SK-N-MC (cell line): Measurements from ENCODE around the gene ITPKB.

Experiments used
- EZH2 ChIP-seq: fragments of 200-600 bp; sonication (generic); IDR thresholded peaks from one replicate; pipeline ENCODE4 v1.6.1; 2017; ENCODE audit warnings: antibody characterized with exemption
- POLR2AphosphoS5 ChIP-seq: IDR thresholded peaks from 2 replicates; pipeline ENCODE4 v1.6.1; 2012; ENCODE audit warnings: mild to moderate bottlenecking, low read depth, low read length, borderline replicate concordance

- TF ChIP-seq EZH2 (no peak), POLR2AphosphoS5 (no peak)
Measured at GRCh38 chr1:226606311-226607267, 132.5 kb downstream of the ITPKB start.
